GM19452 (cell line): ENCODE data around the gene LIN28B.
"Not testable (repeated sequence)": the region's sequence is repeated elsewhere in the genome, so short reads cannot be mapped to it uniquely, and the experiment has no call there.

ENCODE experiments used
- ATAC-seq: cut with Tn5 transposase; IDR thresholded peaks from one replicate; pipeline ENCODE4 v1.9.1; 2021; ENCODE audit not compliant: unreplicated experiment

Gene LIN28B

DNA sequence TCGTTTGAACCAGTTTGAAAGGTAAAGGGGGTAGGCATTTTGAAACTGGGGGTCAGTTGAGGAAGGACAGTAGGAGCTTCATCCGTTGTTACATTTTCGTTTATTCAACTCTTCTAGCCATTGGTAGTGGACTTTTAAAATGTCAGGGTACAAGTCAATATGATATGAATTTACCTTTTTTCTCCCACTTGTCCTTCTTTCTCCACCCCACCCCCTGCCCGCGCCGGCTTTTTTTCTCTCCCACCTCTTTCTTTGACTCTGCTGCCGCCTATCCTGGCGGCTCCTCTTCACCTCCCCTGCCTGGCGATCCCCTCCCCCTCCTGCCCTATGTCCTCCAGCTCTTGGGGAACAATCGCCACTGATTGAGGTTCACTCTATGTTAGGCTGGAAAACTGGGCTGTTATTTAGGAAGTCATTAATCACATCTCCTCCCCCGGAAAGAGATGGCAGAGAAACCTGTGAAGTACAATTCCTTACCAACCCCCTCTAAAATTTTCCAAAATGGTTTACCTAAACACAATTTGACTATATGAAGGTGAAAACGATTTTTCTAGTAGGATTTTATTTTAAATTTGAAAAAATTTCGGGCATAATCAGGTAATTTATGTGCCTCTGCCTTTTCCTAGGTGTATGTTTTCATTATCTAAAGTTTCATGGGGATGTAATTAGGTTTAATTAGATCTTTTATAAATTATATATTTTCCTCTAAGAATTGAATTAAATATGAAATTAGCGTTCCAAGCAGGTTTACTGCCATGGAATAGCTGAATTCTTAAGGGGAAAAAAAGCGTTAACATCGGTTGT is 778 bp upstream of the LIN28B start:
- ATAC-seq: no peak

- ATAC-seq: no peak
Measured at GRCh38 chr6:104957301-104958177, 632 bp downstream of the LIN28B start.

- no peak for ATAC-seq
Measured at GRCh38 chr6:104958178-104959025, 1.5 kb downstream of the LIN28B start.

- ATAC-seq: no peak
Measured at GRCh38 chr6:104959026-104959858, 2.3 kb downstream of the LIN28B start.

GRCh38 chr6:104969108-104969507 is 12.2 kb downstream of the LIN28B start:
- ATAC-seq: no peak

DNA sequence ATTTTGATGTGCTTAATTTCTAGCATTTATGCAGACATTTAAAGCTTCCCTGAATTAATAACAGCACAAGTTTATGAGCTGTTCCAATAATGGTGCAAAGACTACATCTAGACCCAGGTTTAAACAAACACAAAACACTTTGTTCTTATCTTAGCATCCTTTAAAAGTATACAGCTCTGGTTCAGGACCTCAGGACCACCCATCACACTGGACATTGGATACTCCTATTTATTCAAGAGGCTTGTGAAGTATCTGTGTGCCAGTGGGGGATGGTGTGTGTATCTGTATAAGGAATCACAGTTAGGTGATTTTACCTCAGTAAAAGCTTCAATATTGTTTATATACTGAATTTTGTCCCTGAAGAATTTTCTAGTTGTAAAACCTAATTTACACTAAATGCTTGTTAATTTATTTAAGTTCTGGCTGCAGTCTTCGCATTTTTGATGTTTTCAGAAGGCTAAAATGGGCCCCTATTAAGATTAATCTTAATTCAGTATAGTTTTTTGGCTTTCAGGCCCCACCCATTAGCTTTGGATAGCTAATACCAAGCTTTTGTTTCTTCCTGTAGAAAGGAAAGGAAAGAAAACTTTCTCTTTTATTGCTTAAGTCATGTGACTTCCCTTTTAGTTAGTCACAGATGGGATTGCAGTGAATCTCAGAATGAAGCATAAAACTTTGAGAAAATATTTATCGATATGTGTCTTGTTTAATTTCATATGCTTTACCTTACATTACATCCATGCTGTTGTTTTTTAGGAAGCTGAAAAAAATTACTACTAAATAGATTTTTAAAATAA is 13.1 kb downstream of the LIN28B start:
- ATAC-seq: no peak

DNA sequence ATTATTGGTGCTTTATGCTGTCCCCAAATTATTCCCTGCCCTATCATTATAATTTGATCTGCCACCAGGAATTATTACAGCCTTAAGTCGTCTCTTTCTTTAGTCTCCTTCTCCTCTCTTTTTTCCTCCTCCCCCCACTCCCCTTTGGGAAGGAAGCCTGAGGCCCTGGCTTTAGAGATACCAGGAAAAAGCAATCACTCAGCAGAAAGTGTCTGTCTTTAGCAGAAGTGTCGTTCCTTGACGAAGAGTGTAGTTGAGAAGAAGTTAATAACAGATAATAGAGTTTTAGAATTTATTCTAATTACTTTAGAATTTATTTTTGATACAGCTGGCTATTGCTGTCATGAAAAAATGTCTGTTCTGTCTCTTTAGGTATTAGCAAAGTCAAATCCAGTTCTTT is 16.5 kb downstream of the LIN28B start:
- ATAC-seq: no peak

DNA sequence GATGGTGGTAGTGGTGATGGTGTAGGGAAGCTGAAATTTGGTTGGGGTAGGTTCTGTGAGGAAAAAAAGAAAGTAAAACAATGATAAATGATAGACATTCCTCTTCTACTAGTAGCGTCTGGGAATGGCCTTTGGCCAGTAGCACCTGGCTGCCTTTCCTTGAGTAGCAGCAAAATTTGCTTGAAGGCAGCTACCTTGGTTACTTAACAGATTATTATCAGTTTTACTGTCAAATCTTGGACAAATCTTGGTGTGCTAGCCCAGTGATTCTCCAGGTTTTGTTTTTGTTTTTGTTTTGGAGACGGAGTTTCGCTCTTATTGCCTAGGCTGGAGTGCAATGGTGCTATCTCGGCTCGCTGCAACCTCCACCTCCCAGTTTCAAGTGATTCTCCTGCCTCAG is 26.4 kb downstream of the LIN28B start:
- ATAC-seq: no peak

DNA sequence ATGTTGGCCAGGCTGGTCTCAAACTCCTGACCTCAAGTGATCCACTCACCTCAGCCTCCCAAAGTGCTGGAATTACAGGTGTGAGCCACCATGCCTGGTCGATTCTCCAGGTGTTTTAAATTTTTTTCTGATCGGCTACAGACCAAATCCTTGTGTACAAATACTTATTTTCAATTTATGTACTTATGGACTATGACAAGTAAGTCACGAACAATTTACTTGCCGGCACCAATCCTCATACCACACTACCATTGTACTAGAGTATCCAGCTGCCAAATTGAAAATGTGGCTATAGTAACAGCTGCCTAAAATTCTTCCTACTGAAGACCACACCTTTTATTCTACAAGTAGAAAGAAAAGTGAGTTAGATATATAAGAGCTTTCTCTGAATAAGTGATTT is 26.9 kb downstream of the LIN28B start:
- no peak for ATAC-seq

- ATAC-seq: no peak
Measured at GRCh38 chr6:104984831-104985230, 27.9 kb downstream of the LIN28B start.

GRCh38 chr6:104985875-104986274 is 29.0 kb downstream of the LIN28B start:
- ATAC-seq: not testable (repeated sequence)

GRCh38 chr6:104986625-104987024 is 29.7 kb downstream of the LIN28B start:
- no peak for ATAC-seq

DNA sequence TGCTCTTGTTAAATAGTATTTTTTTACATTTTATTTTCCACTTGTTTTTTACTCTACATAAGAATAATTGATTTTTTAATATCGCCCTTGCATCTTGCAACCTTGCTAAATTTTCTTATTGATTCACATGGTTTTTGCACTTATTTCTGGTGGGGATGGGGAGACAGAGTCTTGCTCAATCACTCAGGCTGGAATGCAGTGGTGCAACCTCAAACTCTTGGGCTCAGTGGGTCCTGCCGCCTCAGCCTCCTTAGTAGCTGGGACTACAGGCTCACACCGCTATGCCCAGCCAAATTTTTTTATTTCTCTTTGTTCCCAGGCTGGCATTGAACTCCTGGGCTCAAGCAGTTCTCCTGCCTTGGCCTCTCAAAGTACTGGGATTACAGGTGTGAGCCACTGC is 30.3 kb downstream of the LIN28B start:
- no peak for ATAC-seq

- ATAC-seq: no peak
Measured at GRCh38 chr6:104990085-104990484, 33.2 kb downstream of the LIN28B start.

DNA sequence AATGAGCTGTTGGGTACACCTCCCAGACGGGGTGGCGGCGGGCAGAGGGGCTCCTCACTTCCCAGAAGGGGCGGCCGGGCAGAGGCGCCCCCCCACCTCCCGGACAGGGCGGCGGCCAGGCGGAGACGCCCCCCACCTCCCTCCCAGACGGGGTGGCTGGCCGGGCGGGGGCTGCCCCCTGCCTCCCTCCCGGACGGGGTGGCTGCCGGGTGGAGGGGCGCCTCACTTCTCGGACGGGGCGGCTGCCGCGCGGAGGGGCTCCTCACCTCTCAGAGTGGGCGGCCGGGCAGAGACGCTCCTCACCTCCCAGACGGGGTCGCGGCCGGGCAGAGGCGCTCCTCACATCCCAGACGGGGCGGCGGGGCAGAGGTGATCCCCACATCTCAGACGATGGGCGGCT is 34.2 kb downstream of the LIN28B start:
- not testable (repeated sequence) for ATAC-seq

- ATAC-seq: not testable (repeated sequence)
Measured at GRCh38 chr6:104993576-104993975, 36.7 kb downstream of the LIN28B start.

- no peak for ATAC-seq
Measured at GRCh38 chr6:104995989-104996617, 39.2 kb downstream of the LIN28B start.

- no peak for ATAC-seq
Measured at GRCh38 chr6:105001063-105001462, 44.2 kb downstream of the LIN28B start.

GRCh38 chr6:105001906-105002305 is 45.0 kb downstream of the LIN28B start:
- no peak for ATAC-seq
